Gastroesophageal sphincter (tissue), 3 donors: Measurements from ENCODE around the gene ZBTB7A.

Experiments used
- POLR2AphosphoS5 ChIP-seq: sonication (generic); formaldehyde crosslinking; IDR thresholded peaks from one replicate; pipeline ENCODE4 v1.6.1; 2017; ENCODE audit warnings: antibody characterized with exemption
- TF ChIP-seq, protein P1 (sequence below), 4 experiments: fragments of 200-600 bp in 2 of 4; fragments of 450-650 bp in 2 of 4; sonication (generic) in 1 of 4; IDR thresholded peaks; one replicate each; pipeline ENCODE4 v1.5.1; 2017 to 2019; ENCODE audit warnings: antibody characterized with exemption in 4 of 4, mild to moderate bottlenecking in 2 of 4, moderate library complexity in 2 of 4

- TF ChIP-seq, protein P1, sequence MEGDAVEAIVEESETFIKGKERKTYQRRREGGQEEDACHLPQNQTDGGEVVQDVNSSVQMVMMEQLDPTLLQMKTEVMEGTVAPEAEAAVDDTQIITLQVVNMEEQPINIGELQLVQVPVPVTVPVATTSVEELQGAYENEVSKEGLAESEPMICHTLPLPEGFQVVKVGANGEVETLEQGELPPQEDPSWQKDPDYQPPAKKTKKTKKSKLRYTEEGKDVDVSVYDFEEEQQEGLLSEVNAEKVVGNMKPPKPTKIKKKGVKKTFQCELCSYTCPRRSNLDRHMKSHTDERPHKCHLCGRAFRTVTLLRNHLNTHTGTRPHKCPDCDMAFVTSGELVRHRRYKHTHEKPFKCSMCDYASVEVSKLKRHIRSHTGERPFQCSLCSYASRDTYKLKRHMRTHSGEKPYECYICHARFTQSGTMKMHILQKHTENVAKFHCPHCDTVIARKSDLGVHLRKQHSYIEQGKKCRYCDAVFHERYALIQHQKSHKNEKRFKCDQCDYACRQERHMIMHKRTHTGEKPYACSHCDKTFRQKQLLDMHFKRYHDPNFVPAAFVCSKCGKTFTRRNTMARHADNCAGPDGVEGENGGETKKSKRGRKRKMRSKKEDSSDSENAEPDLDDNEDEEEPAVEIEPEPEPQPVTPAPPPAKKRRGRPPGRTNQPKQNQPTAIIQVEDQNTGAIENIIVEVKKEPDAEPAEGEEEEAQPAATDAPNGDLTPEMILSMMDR (IDR thresholded peaks at IDR 0.05), result no peak
- no peak for TF ChIP-seq POLR2AphosphoS5
Measured at GRCh38 chr19:4053423-4054324, 13.0 kb downstream of the ZBTB7A start.
